ENCODE results near the gene SLC37A4.

- TF ChIP-seq CTCF (conservative IDR thresholded peaks at IDR 0.05; ENCODE audit: low read length) = no peak
- no peak for TF ChIP-seq EZH2phosphoT487 (IDR thresholded peaks at IDR 0.05; ENCODE audit: borderline replicate concordance, low read depth, low read length)
Observed at GRCh38 chr11:119077839-119078238, 47.2 kb upstream of the SLC37A4 start.
